NCI-H1436 (cell line): Measurements from ENCODE around the gene MYCBP.
"Not testable (repeated sequence)": the region's sequence is repeated elsewhere in the genome, so short reads cannot be mapped to it uniquely, and the experiment has no call there.

ENCODE experiments used
- DNase-seq: peaks from one replicate; lab custom pipeline; 2025; lab: John Stamatoyannopoulos, UW

Gene MYCBP

GRCh38 chr1:38873027-38873969 is at the start of gene MYCBP:
MYCBP (minus strand) TSS chr1:38873348; CDS start chr1:38873305, 43 bp downstream.
- peak; percentile 92 for DNase-seq

- no peak for DNase-seq
Measured at GRCh38 chr1:38919130-38919529, 46.0 kb upstream of the MYCBP start.

- no peak for DNase-seq
Measured at GRCh38 chr1:38918568-38918967, 45.4 kb upstream of the MYCBP start.

GRCh38 chr1:38917772-38918171 is 44.6 kb upstream of the MYCBP start:
- DNase-seq, result no peak

- DNase-seq, result no peak
Measured at GRCh38 chr1:38917337-38917736, 44.2 kb upstream of the MYCBP start.

GRCh38 chr1:38915352-38915948 is 42.3 kb upstream of the MYCBP start:
- DNase-seq, result no peak

- DNase-seq, result not testable (repeated sequence)
Measured at GRCh38 chr1:38914908-38915307, 41.8 kb upstream of the MYCBP start.

- no peak for DNase-seq
Measured at GRCh38 chr1:38908821-38909220, 35.7 kb upstream of the MYCBP start.

- DNase-seq, result no peak
Measured at GRCh38 chr1:38905985-38906384, 32.8 kb upstream of the MYCBP start.

GRCh38 chr1:38899560-38899959 is 26.4 kb upstream of the MYCBP start:
- DNase-seq, result no peak

- no peak for DNase-seq
Measured at GRCh38 chr1:38898653-38899230, 25.6 kb upstream of the MYCBP start.

GRCh38 chr1:38896169-38896568 is 23.0 kb upstream of the MYCBP start:
- DNase-seq, result no peak

- no peak for DNase-seq
Measured at GRCh38 chr1:38892976-38893375, 19.8 kb upstream of the MYCBP start.

GRCh38 chr1:38891753-38892152 is 18.6 kb upstream of the MYCBP start:
- no peak for DNase-seq

- no peak for DNase-seq
Measured at GRCh38 chr1:38889589-38889988, 16.4 kb upstream of the MYCBP start.

- DNase-seq, result no peak
Measured at GRCh38 chr1:38888423-38889333, 15.5 kb upstream of the MYCBP start.

GRCh38 chr1:38885092-38885491 is 11.9 kb upstream of the MYCBP start:
- DNase-seq, result no peak

- DNase-seq, result no peak
Measured at GRCh38 chr1:38881487-38881886, 8.3 kb upstream of the MYCBP start, which contains the start of gene GJA9. GJA9 (minus strand) TSS chr1:38881587; CDS start chr1:38876098, 5,489 bp downstream.

GRCh38 chr1:38875811-38876210 is 2.7 kb upstream of the MYCBP start:
- no peak for DNase-seq

- DNase-seq, result no peak
Measured at GRCh38 chr1:38872401-38873026, 634 bp downstream of the MYCBP start.

GRCh38 chr1:38870996-38871395 is 2.2 kb downstream of the MYCBP start:
- no peak for DNase-seq
